Measurements from ENCODE around the gene MELTF. TPM values are rescaled to one million over a fixed set of nuclear protein-coding genes. Genes with fewer than 3 reads are reported as not detected.

MELTF gene
- polyA plus RNA-seq, 1 donor from 2014 or later, result 0.09 TPM

DNA sequence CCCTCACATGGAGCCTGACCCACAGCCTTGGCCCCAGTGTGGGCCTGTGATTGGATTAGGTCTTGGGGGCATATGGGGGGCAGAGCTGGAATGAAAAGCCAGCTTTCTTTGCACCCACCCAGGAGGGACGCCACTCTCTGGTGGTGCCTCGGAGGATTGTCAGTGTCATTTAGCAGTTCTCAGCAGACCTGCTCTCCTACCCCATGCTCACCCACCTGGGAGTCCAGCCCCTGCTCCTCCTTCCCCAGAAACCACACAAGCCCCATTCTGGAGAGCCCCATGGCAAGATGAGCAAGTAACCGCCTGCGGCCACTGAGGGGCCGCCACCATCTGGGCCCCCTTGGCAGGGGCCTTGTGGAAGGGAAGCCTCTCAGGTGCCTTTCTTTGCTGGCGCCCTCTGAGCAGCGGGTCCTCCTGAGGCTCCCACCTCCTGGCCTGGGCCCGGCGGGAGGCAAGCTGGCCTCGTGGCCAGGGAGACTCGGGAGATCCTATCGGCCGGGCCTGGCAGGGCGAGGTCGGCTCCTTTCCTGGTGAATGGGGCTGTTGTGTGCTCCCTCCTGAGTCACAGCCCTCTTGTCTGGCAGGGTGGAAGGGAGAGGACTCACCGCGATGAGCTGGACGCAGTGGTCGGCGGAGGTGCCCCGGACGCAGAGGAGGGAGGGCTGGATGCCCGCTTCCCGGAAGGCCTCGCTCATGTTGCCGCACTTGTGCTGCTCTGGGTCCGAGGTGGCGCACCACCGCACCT lies 2.3 kb downstream of the MELTF start:
- H3K9ac ChIP-seq (ENCODE audit: low read length), result no peak overlapping the region
- no peaks in the 10 kb centered on the region for H3K79me2 ChIP-seq (replicated peaks; ENCODE audit: insufficient read depth, low read length)
- H3K9me3 ChIP-seq (ENCODE audit: low read length), result no peaks in the 10 kb centered on the region
- H3K4me2 ChIP-seq (ENCODE audit: low read length), result no peak overlapping the region
- no peaks in the 10 kb centered on the region for H3K36me3 ChIP-seq (ENCODE audit: insufficient read depth, low read length)
- peaks cover 15% of the 10 kb centered on the region for H3K27me3 ChIP-seq (ENCODE audit: insufficient read depth, low read depth, low read length)
- no peaks in the 10 kb centered on the region for H3K9me2 ChIP-seq (ENCODE audit: insufficient read depth, low read length)
- no peaks in the 10 kb centered on the region for H4K20me1 ChIP-seq (ENCODE audit: insufficient read depth)
- TF ChIP-seq REST (IDR thresholded peaks at IDR 0.05; ENCODE audit: borderline replicate concordance), result no peak
- TF ChIP-seq CTCF (IDR thresholded peaks at IDR 0.05; ENCODE audit: poor library complexity, severe bottlenecking), result no peak
- TF ChIP-seq SMC3 (conservative IDR thresholded peaks at IDR 0.05; ENCODE audit: poor library complexity), result no peak
- no peak for TF ChIP-seq MXI1 (conservative IDR thresholded peaks at IDR 0.05; ENCODE audit: poor library complexity, severe bottlenecking)
- TF ChIP-seq RAD21 (conservative IDR thresholded peaks at IDR 0.05), result no peak
- TF ChIP-seq EP300 (conservative IDR thresholded peaks at IDR 0.05; ENCODE audit: poor library complexity, severe bottlenecking), result no peak
- TF ChIP-seq EZH2 (IDR thresholded peaks at IDR 0.05; ENCODE audit: borderline replicate concordance, insufficient read depth, low read length, poor library complexity, severe bottlenecking), result no peak
- TF ChIP-seq TAF1 (IDR thresholded peaks at IDR 0.05; ENCODE audit: low read depth), result no peak
- no peak for TF ChIP-seq POLR2AphosphoS5 (IDR thresholded peaks at IDR 0.05)
- no peak overlapping the region for H2AFZ ChIP-seq (ENCODE audit: low read depth, low read length)
- no peak overlapping the region for H3K4me3 ChIP-seq (ENCODE audit: low read length)
- H3K27ac ChIP-seq (ENCODE audit: low read length), result no peak overlapping the region
- H3F3A ChIP-seq (ENCODE audit: insufficient read depth, low read length, poor library complexity, severe bottlenecking), result no peaks in the 10 kb centered on the region

DNA sequence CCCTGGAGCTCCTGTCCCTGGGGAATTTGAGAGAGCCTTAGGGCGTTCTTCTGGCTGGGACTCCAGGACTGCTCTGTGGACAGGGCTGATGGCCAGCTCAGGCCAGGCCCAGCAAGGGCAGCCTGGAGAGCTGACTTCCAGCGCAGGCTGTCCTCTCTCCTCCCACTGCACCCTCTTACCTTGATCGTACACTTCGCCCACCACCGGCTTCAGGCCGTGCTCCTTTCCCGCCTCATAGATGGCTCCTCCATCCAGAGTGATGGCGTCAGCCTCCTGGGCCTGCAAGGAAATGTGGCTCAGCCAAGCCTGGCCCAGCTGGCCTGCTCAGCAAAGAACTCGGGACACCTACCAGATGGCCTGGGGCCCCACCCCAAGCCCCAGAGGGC lies 3.1 kb downstream of the MELTF start:
- H3K9me2 ChIP-seq (ENCODE audit: insufficient read depth, low read length), result no peaks in the 10 kb centered on the region
- no peak overlapping the region for H3K4me3 ChIP-seq (ENCODE audit: low read length)
- H3K9me3 ChIP-seq (ENCODE audit: low read length), result no peaks in the 10 kb centered on the region
- no peak overlapping the region for H3K9ac ChIP-seq (ENCODE audit: low read length)
- H3F3A ChIP-seq (ENCODE audit: insufficient read depth, low read length, poor library complexity, severe bottlenecking), result no peaks in the 10 kb centered on the region
- H3K79me2 ChIP-seq (replicated peaks; ENCODE audit: insufficient read depth, low read length), result no peaks in the 10 kb centered on the region
- H2AFZ ChIP-seq (ENCODE audit: low read depth, low read length), result no peak overlapping the region
- TF ChIP-seq CTCF (IDR thresholded peaks at IDR 0.05; ENCODE audit: poor library complexity, severe bottlenecking) (no peak), SMC3 (conservative IDR thresholded peaks at IDR 0.05; ENCODE audit: poor library complexity) (no peak), RAD21 (conservative IDR thresholded peaks at IDR 0.05) (no peak), MXI1 (conservative IDR thresholded peaks at IDR 0.05; ENCODE audit: poor library complexity, severe bottlenecking) (no peak), EZH2 (IDR thresholded peaks at IDR 0.05; ENCODE audit: borderline replicate concordance, insufficient read depth, low read length, poor library complexity, severe bottlenecking) (no peak), POLR2AphosphoS5 (IDR thresholded peaks at IDR 0.05) (no peak), TAF1 (IDR thresholded peaks at IDR 0.05; ENCODE audit: low read depth) (no peak), REST (IDR thresholded peaks at IDR 0.05; ENCODE audit: borderline replicate concordance) (no peak), EP300 (conservative IDR thresholded peaks at IDR 0.05; ENCODE audit: poor library complexity, severe bottlenecking) (no peak)
- H3K27me3 ChIP-seq (ENCODE audit: insufficient read depth, low read depth, low read length), result peaks cover 15% of the 10 kb centered on the region
- no peak overlapping the region for H3K4me2 ChIP-seq (ENCODE audit: low read length)
- no peaks in the 10 kb centered on the region for H4K20me1 ChIP-seq (ENCODE audit: insufficient read depth)
- no peak overlapping the region for H3K27ac ChIP-seq (ENCODE audit: low read length)
- H3K36me3 ChIP-seq (ENCODE audit: insufficient read depth, low read length), result no peaks in the 10 kb centered on the region
